HCT116 (cell line): ENCODE data around the gene SLC35F3. TPM values are rescaled to one million over a fixed set of nuclear protein-coding genes. Genes with fewer than 3 reads are reported as not detected.

Experiments used
- ATAC-seq: fragments of 200-7000 bp; cut with Tn5 transposase; 2 replicates; pipeline ENCODE4 v1.9.1; 2020; ENCODE audit warnings: mild to moderate bottlenecking, moderate library complexity
- BruUV-seq: library from RNA; stranded (reverse); fragments of 400-500 nt; replicated peaks from 2 replicates; lab custom pipeline; 2021; lab: Mats Ljungman, UMichigan
- CTCF ChIA-PET: fragments of 300-600 bp; sonication (Branson Sonifier 250); formaldehyde crosslinking; loops from one replicate; lab custom pipeline; 2021; ENCODE audit warnings: antibody characterized with exemption; lab: Charles Lee
- POLR2A ChIA-PET: fragments of 300-600, 350-600 bp; sonication (Branson Sonifier 250); formaldehyde crosslinking; loops from one replicate; lab custom pipeline; 2021; ENCODE audit warnings: antibody characterized with exemption; lab: Charles Lee
- RAD21 ChIA-PET, 2 experiments: fragments of 300-600 bp; sonication (Branson Sonifier 250); formaldehyde crosslinking; loops; one replicate each; lab custom pipeline; 2023; ENCODE audit warnings: low total read pairs in 2 of 2; ENCODE audit not compliant: uncharacterized antibody in 2 of 2, unreplicated experiment in 2 of 2, low non-redundant PET in 1 of 2; lab: Charles Lee
- DNase-seq: peaks from one replicate; pipeline ENCODE4 v3.0.0-alpha.2; 2010; ENCODE audit warnings: low read depth, low spot score
- H2AFZ ChIP-seq: fragments of 200-600 bp; shearing (Covaris generic), sonication (generic); 2 replicates; pipeline ENCODE4 v1.6.1; 2017; ENCODE audit warnings: low read depth, mixed run types, mixed read lengths, antibody characterized with exemption, low read length; ENCODE audit not compliant: poor library complexity, severe bottlenecking
- H3K27ac ChIP-seq: 2 replicates; pipeline ENCODE4 v1.5.1; 2012; ENCODE audit warnings: low read depth, low read length
- H3K27me3 ChIP-seq: fragments of 200-600 bp; sonication (generic); 2 replicates; pipeline ENCODE4 v1.6.1; 2016; ENCODE audit warnings: mixed run types, low read length, mixed read lengths; ENCODE audit not compliant: insufficient read depth
- H3K36me3 ChIP-seq, 2 experiments: fragments of 200-500 bp in 1 of 2; fragments of 200-600 bp in 1 of 2; sonication (Bioruptor generic) in 1 of 2; sonication (generic) in 1 of 2; 2 replicates each; pipeline versions ENCODE4 v1.5.1 to v1.6.1; 2014 to 2016; ENCODE audit warnings: low read length in 2 of 2, inconsistent platforms in 1 of 2, mixed read lengths in 1 of 2, mixed run types in 1 of 2; ENCODE audit not compliant: insufficient read depth in 2 of 2, control insufficient read depth in 1 of 2
- H3K4me1 ChIP-seq, 2 experiments: fragments of 200-600 bp in 1 of 2; sonication (generic) in 1 of 2; 2 replicates each; pipeline versions ENCODE4 v1.5.1 to v1.6.1; 2012 to 2017; ENCODE audit warnings: low read length in 2 of 2, inconsistent platforms in 1 of 2, mild to moderate bottlenecking in 1 of 2, mixed read lengths in 1 of 2, mixed run types in 1 of 2, moderate library complexity in 1 of 2; ENCODE audit not compliant: insufficient read depth in 2 of 2, control insufficient read depth in 1 of 2
- H3K4me2 ChIP-seq: fragments of 200-600 bp; sonication (generic); 2 replicates; pipeline ENCODE4 v1.6.1; 2017; ENCODE audit warnings: mixed run types, low read length, mixed read lengths
- H3K4me3 ChIP-seq, 2 experiments: fragments of 200-600 bp in 1 of 2; sonication (generic) in 1 of 2; replicated peaks in 1 of 2; 2 replicates each; pipeline ENCODE4 v1.5.1; 2011 to 2016; ENCODE audit warnings: low read length in 2 of 2, control low read depth in 1 of 2, low read depth in 1 of 2, mild to moderate bottlenecking in 1 of 2, mixed read lengths in 1 of 2, mixed run types in 1 of 2
- H3K79me2 ChIP-seq: fragments of 200-600 bp; sonication (generic); 2 replicates; pipeline ENCODE4 v1.6.1; 2017; ENCODE audit warnings: mild to moderate bottlenecking, mixed run types, low read length, moderate library complexity, mixed read lengths; ENCODE audit not compliant: insufficient read depth
- H3K9ac ChIP-seq: fragments of 200-600 bp; sonication (generic); 2 replicates; pipeline ENCODE4 v1.6.1; 2016; ENCODE audit warnings: low read length, mixed read lengths
- H3K9me2 ChIP-seq: fragments of 200-600 bp; sonication (generic), shearing (Covaris generic); 2 replicates; pipeline ENCODE4 v1.6.1; 2017; ENCODE audit warnings: mixed run types, mild to moderate bottlenecking, moderate library complexity; ENCODE audit not compliant: insufficient read depth
- H3K9me3 ChIP-seq, 2 experiments: fragments of 200-500 bp in 1 of 2; fragments of 200-600 bp in 1 of 2; sonication (Bioruptor generic) in 1 of 2; sonication (generic) in 1 of 2; 2 replicates each; pipeline ENCODE4 v1.6.1; 2014 to 2017; ENCODE audit warnings: low read length in 2 of 2, mixed read lengths in 2 of 2, inconsistent platforms in 1 of 2, low read depth in 1 of 2, mild to moderate bottlenecking in 1 of 2, mixed run types in 1 of 2, moderate library complexity in 1 of 2; ENCODE audit not compliant: control insufficient read depth in 1 of 2, insufficient read depth in 1 of 2
- H4K20me1 ChIP-seq: fragments of 200-600 bp; sonication (generic), shearing (Covaris generic); 2 replicates; pipeline ENCODE4 v1.6.1; 2017; ENCODE audit warnings: mixed run types, mild to moderate bottlenecking, moderate library complexity; ENCODE audit not compliant: insufficient read depth
- CBX3 ChIP-seq: IDR thresholded peaks from 2 replicates; pipeline ENCODE4 v1.6.1; 2012; ENCODE audit warnings: low read depth
- EGR1 ChIP-seq: IDR thresholded peaks from 2 replicates; pipeline ENCODE4 v1.6.1; 2012; ENCODE audit warnings: low read depth
- ELF1 ChIP-seq: IDR thresholded peaks from 2 replicates; pipeline ENCODE4 v1.6.1; 2012; ENCODE audit warnings: low read depth, borderline replicate concordance
- EZH2 ChIP-seq: fragments of 200-600 bp; sonication (generic); IDR thresholded peaks from 2 replicates; pipeline ENCODE4 v1.6.1; 2017; ENCODE audit warnings: antibody characterized with exemption, mixed run types
- FOSL1 ChIP-seq: IDR thresholded peaks from 2 replicates; pipeline ENCODE4 v1.6.1; 2012; ENCODE audit warnings: low read depth
- JUND ChIP-seq: IDR thresholded peaks from 2 replicates; pipeline ENCODE4 v1.6.1; 2012
- POLR2A ChIP-seq: IDR thresholded peaks from 2 replicates; pipeline ENCODE4 v1.7.0; 2011; ENCODE audit warnings: borderline replicate concordance; ENCODE audit not compliant: insufficient read depth, insufficient read length; ENCODE audit errors: extremely low read depth
- POLR2AphosphoS5 ChIP-seq: IDR thresholded peaks from 2 replicates; pipeline ENCODE4 v1.6.1; 2011; ENCODE audit warnings: mild to moderate bottlenecking, low read depth, low read length, moderate library complexity
- RAD21 ChIP-seq: IDR thresholded peaks from 2 replicates; pipeline ENCODE4 v1.6.1; 2012; ENCODE audit warnings: low read depth, mild to moderate bottlenecking
- SIN3A ChIP-seq: IDR thresholded peaks from 2 replicates; pipeline ENCODE4 v1.6.1; 2012; ENCODE audit warnings: low read depth
- SP1 ChIP-seq: IDR thresholded peaks from 2 replicates; pipeline ENCODE4 v1.6.1; 2012; ENCODE audit warnings: low read depth
- SRF ChIP-seq: IDR thresholded peaks from 2 replicates; pipeline ENCODE4 v1.6.1; 2012; ENCODE audit warnings: low read depth
- YY1 ChIP-seq: IDR thresholded peaks from 2 replicates; pipeline ENCODE4 v1.6.1; 2011; ENCODE audit warnings: low read length, low read depth, moderate library complexity, mild to moderate bottlenecking; ENCODE audit not compliant: insufficient replicate concordance; ENCODE audit errors: extremely low read depth
- ZBTB33 ChIP-seq: IDR thresholded peaks from 2 replicates; pipeline ENCODE4 v1.6.1; 2011; ENCODE audit warnings: mild to moderate bottlenecking, low read length, moderate library complexity; ENCODE audit not compliant: insufficient replicate concordance; ENCODE audit errors: extremely low read depth
- ZFX ChIP-seq: fragments of 450-650 bp; IDR thresholded peaks from 2 replicates; pipeline ENCODE4 v1.6.1; 2017
- ZNF274 ChIP-seq: fragments of 200-500 bp; sonication (Bioruptor generic); IDR thresholded peaks from 2 replicates; pipeline ENCODE4 v1.6.1; 2014; ENCODE audit warnings: mild to moderate bottlenecking, low read depth, low read length, inconsistent platforms
- intact Hi-C: fragments of 100-400 bp; cut with micrococcal nuclease; formaldehyde crosslinking; loops from 2 replicates; pipeline ENCODE4 v1.10.0; 2022
- total RNA-seq: library from RNA; stranded (reverse); gene quantifications from one replicate; pipeline ENCODE4 v1.2.1, GENCODE V29; 2021; ENCODE audit not compliant: unreplicated experiment
- TF ChIP-seq, protein P1 (sequence below): IDR thresholded peaks from 2 replicates; pipeline ENCODE4 v1.6.1; 2012
- TF ChIP-seq, protein P2 (sequence below): IDR thresholded peaks from 2 replicates; pipeline ENCODE4 v1.6.1; 2012

Gene SLC35F3
- total RNA-seq, 1 experiment from 2014 or later = 6.4 TPM

DNA sequence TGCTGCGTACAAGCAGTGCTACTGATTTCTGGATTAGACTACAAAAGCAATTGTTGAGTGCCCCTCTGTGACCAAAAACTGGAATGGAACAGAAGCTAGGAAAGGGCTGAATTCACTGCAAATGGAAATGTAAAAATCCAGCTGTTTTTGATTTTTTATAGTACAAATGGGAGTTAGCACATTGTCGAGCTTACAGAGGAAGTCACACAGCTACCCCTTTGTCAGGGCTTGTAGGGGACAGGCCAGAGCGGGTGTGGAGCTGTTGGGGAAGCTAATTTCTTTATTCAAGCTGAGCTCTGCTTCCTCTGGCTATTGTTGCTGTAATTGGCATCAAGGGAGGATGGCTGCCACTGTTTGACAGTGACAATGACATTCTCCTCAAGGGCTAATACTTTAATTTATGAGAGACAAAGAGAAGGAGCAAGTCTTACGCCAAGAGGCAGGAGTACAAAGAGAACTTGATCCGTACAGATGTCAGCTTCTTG, 96.1 kb downstream of the SLC35F3 start:
- DNase-seq = no peak
- BruUV-seq = no TSS peak
- ChIA-PET CTCF (no interaction called here), POLR2A (no interaction called here), RAD21 (no interaction called here)
- no peak for ATAC-seq
- no peak for TF ChIP-seq FOSL1
- no peak for TF ChIP-seq JUND
- no peak for TF ChIP-seq POLR2A
- no peaks in the 10 kb centered on the region for H3K9me2 ChIP-seq
- 0 out of 4 replicates have a peak, but pooled peaks cover 0 to 1% of the 10 kb centered on the region in 2 experiments for H3K4me1 ChIP-seq
- no peaks in the 10 kb centered on the region for H3K36me3 ChIP-seq
- H3K79me2 ChIP-seq = peaks cover 18% of the 10 kb centered on the region; the same call in 1 of the 2 replicates
- H3K4me3 ChIP-seq = no peak overlapping the region
- H3K9ac ChIP-seq = no peak overlapping the region
- H3K27ac ChIP-seq = no peak overlapping the region
- no peak overlapping the region for H3K4me2 ChIP-seq
- peaks cover 8% of the 10 kb centered on the region; the same call in 1 of the 2 replicates for H4K20me1 ChIP-seq
- intact Hi-C loops = no loop called here
- H3K9me3 ChIP-seq = no peaks in the 10 kb centered on the region
- H3K27me3 ChIP-seq = no peaks in the 10 kb centered on the region
- H2AFZ ChIP-seq = no peak overlapping the region

DNA sequence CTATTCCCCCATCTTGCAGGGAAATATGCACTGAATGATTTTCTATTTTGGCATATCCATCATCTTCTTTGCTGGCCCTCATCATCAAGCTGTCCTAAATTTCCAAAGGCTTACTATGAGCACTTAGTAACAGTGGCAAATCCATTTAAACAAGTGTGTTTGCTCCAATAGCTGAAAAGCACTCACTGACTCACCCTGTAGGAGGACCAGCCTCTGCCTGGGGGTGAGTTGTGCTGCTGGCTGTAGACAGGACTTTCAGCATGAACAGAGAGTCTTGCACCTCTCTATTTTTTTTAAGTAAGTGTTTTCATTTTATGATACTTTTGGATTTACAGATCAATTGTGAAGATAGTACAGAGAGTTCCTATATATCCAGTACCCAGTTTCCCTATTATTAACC, 97.3 kb downstream of the SLC35F3 start:
- Histone ChIP-seq H3K27ac (no peak overlapping the region), H4K20me1 (peaks cover 8% of the 10 kb centered on the region; the same call in 1 of the 2 replicates), H3K27me3 (no peaks in the 10 kb centered on the region), H3K4me3 (no peak overlapping the region), H3K9ac (no peak overlapping the region), H3K79me2 (peaks cover 15% of the 10 kb centered on the region; the same call in 1 of the 2 replicates), H3K9me2 (no peaks in the 10 kb centered on the region), H3K4me1 (no peaks in the 10 kb centered on the region), H3K36me3 (no peaks in the 10 kb centered on the region), H3K4me2 (no peak overlapping the region), H3K9me3 (no peaks in the 10 kb centered on the region), H2AFZ (no peak overlapping the region)
- no TSS peak for BruUV-seq
- no peak for DNase-seq
- intact Hi-C loops = no loop called here
- ChIA-PET POLR2A (no interaction called here), RAD21 (no interaction called here), CTCF (no interaction called here)
- no peak for ATAC-seq
- TF ChIP-seq, protein P1, sequence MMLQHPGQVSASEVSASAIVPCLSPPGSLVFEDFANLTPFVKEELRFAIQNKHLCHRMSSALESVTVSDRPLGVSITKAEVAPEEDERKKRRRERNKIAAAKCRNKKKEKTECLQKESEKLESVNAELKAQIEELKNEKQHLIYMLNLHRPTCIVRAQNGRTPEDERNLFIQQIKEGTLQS = no peak
- TF ChIP-seq YY1 = no peak
- TF ChIP-seq SP1 = no peak
- TF ChIP-seq CBX3 = no peak
- TF ChIP-seq ELF1 = no peak
- TF ChIP-seq SIN3A = no peak
- no peak for TF ChIP-seq EGR1
- TF ChIP-seq ZFX = no peak
- TF ChIP-seq EZH2 = no peak
- TF ChIP-seq ZBTB33 = no peak
- TF ChIP-seq POLR2AphosphoS5 = no peak
- TF ChIP-seq, protein P2, sequence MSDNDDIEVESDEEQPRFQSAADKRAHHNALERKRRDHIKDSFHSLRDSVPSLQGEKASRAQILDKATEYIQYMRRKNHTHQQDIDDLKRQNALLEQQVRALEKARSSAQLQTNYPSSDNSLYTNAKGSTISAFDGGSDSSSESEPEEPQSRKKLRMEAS = no peak
- TF ChIP-seq ZNF274 = no peak
- TF ChIP-seq RAD21 = no peak
- TF ChIP-seq SRF = no peak
